A172 (cell line): Measurements from ENCODE around the gene MICAL1. TPM values are rescaled to one million over a fixed set of nuclear protein-coding genes. Genes with fewer than 3 reads are reported as not detected.
"Not testable (repeated sequence)": the region's sequence is repeated elsewhere in the genome, so short reads cannot be mapped to it uniquely, and the experiment has no call there.

Experiments
- DNase-seq: peaks from one replicate; pipeline ENCODE4 v3.0.0-alpha.2; 2015; ENCODE audit warnings: low spot score
- total RNA-seq: library from RNA; depleted of rRNA; stranded (reverse); fragments of >200 nt; shearing (Covaris generic); gene quantifications from 2 replicates; pipeline ENCODE4 v1.2.3, GENCODE V29; 2014

The MICAL1 gene
- total RNA-seq, 1 experiment from 2014 or later: 37.3 TPM

DNA sequence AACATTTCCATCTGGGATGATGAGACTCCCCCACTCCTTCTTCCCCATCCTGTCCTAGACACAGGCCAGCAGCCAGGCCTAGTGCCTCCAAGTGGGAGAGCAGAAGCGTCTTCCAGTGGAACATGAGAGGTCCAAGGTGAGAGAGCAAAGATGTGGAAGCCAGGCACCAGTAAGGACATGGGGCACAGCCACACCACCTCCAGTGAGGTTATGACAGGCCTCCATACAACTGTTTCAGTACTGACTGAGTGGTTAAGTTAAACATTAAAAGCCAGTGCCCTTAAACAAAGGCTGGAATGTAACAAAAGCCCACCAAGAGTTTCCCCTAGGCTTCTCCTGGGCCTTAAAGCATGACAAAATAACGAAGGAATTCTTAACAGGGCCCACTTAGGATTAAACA, 22.2 kb upstream of the MICAL1 start:
- DNase-seq: no peak

DNA sequence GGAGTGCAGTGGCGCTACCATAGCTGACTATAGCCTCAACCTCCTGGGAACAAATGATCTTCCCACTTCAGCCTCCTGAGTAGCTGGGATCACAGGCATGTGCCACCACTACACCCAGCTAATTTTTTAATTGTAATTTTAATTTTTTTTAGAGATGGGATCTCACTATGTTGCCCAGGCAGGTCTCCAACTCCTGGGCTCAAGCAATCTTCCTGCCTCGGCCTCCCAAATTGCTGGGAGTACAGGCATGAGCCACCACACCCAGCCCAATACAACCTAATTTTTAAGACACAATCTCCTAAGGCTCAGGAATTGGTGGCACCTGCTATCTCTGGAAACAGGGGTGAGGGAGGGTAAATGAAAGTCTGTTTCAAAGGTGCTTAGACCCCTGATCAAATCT, 21.6 kb upstream of the MICAL1 start:
- no peak for DNase-seq

- DNase-seq: no peak
These were observed 20.1 kb upstream of the MICAL1 start for GRCh38 chr6:109475625-109476024.

GRCh38 chr6:109474995-109475394, 19.4 kb upstream of the MICAL1 start:
- no peak for DNase-seq

DNA sequence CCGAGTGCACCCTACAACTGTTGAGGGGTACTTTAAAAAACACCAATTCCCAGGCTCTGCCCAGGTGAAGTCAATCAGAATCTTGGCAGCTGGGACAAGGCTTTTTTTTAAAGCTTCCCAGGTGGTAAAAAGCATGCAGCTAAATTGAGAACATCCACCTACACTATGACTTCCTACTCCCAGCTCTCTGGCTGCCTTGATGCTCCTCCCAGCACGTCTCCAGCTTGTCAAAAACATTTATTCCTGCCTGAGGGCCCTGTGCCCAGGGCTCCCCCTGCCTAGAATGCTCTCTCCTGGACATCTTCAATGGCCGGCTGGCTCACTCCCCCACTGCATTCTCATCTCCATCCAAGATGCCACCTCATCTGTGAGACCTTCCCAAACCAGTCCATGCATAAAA, 17.5 kb upstream of the MICAL1 start:
- no peak for DNase-seq

GRCh38 chr6:109472132-109472995, 16.8 kb upstream of the MICAL1 start:
- DNase-seq: no peak

- no peak for DNase-seq
These were observed 15.7 kb upstream of the MICAL1 start for GRCh38 chr6:109471105-109471810.

DNA sequence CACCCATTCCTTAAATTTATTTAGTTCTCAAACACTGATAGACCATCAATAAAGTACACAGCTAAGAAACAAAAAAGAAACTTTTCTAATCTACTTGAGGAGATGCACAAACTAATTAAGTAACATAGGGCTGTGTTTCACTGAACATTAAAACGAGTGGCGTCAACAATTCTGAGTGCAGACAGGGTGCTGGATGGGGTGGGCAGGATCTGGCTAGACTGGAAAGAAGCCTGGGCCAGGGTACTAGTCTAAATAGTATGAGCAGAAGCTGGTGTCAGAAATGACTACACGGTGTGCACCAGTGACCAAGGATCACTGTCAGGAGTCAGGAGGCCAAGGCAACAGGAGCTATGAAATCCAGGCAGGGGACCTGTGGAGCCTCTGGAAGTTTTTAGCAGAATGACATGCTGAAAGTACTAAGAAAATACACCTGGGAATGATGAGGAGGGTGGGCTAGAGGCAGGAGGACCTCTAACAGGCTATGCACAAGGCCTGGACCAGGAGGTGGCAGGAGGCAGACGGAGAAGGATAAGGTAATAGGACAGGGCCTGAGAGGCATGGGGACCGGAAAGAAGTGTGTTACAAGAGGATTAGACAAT, 14.1 kb upstream of the MICAL1 start:
- DNase-seq: no peak

DNA sequence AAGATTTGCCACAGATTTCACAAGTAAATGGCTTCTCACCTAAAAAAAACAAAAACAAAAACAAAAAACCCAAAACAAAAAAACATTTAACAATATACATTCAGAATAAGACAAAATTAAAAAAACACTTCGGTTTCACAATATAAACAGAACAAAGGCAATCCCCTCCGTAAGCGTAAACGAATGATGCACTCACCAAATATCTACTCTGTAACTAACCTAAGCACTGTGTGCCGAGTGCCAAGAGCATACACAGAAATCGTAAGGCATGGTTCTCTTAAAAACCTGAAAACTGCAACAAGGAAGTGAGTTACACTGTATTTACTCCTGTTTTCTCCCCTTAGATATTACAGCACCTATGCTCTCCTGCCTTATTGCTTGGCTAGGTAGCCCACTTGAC, 12.1 kb upstream of the MICAL1 start:
- DNase-seq: no peak

DNA sequence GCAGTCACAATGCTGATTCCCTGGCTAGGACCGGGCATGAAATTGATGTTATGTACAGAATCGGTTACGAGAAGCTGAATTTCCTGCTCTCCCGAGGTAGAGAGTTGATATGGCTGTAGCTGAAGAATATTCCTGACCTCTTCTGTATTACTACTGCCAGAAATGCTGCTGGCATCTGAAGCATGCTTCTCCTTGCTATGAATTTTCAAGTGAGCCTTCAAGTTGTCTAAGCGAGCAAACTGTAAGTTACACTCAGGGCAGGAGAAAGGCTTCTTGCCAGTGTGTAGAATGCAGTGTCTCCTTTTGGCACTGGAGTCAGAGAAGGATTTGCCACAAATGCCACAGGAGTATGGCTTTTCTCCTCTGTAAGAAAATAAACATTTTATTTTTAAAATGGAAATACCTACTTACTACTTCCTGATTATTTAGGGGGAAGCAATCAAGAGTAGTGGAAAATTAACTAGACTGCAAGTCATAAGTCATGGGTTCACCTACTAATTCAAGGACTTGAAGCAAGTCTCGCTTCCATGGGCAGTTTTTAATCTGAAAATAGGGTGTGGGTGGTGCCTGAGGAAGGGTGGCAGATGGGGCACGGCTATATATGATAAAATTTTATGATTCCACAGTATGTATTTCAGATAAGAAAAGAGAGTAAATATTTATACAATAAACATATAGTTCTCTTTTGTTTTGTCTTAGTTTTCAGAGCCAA, 10.8 kb upstream of the MICAL1 start:
- no peak for DNase-seq

- no peak for DNase-seq
These were observed 10.2 kb upstream of the MICAL1 start for GRCh38 chr6:109465772-109466171.

GRCh38 chr6:109461733-109462526, 6.4 kb upstream of the MICAL1 start:
- DNase-seq: no peak

DNA sequence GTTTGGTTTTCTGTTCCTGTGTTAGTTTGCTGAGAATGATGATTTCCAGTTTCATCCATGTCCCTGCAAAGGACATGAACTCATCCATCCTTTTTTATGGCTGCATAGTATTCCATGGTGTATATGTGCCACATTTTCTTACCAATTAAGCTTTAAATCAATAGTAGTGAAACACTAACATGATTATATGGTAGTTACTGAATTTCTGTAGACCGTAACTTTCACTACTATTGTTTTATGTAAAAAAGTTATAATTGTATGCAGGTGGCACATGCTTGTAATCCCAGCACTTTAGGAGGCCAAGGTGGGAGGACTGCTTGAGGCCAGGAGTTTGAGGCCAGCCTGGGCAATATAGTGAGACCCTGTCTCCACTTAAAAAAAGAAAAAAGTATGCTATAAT, 5.6 kb upstream of the MICAL1 start:
- not testable (repeated sequence) for DNase-seq

- DNase-seq: no peak
These were observed 4.7 kb upstream of the MICAL1 start for GRCh38 chr6:109460161-109460829.

- no peak for DNase-seq
These were observed 3.4 kb upstream of the MICAL1 start for GRCh38 chr6:109458774-109459531.

GRCh38 chr6:109457562-109457996, 2.0 kb upstream of the MICAL1 start:
- no peak for DNase-seq

DNA sequence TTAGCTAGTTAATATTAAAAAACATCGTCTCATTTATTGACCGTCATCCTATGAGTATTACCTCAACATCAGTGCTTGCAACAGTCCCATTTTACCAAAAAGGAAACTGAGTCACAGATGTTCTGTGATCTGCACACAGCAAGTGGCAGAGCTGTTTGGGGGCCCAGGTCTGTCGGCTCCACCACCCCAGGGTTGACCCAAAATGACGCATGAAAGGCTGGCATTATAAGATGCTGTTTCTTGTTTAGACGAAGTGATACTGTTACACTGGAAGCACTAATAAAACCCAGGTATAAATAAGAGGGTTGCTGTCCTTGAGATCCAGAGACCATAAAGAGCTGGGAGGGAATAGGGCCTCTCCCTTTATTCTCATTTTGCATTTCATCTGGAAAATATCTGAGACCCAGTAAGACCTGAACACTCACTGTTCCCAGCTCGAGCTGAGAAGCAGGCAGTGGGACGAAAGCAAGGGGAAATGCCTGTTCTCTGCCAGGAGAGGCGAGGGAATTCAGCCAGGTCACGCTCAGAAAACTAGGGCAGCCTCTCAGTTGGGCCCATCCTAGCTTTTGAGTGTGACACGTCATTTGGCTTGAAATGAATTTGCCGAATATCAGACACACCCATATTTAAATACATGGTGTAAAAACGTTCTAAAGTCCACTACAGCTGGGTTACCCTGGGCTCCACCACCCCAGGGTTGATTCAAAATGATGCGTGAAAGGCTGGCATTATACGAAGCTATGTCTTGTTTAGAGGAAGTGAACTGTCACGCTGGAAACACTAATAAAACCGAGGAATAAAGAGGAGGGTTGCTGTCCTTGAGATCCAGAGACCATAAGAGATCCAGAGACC, 1.4 kb upstream of the MICAL1 start:
- no peak for DNase-seq

GRCh38 chr6:109456111-109456583, 575 bp upstream of the MICAL1 start:
- no peak for DNase-seq
